CD4-positive, alpha-beta memory T cell (primary cell): ENCODE measurements around the gene SMAP1. TPM values are rescaled to one million over a fixed set of nuclear protein-coding genes. Genes with fewer than 3 reads are reported as not detected.

Experiments
- CTCF ChIA-PET: fragments of 350-600 bp; sonication (Branson Sonifier 250); formaldehyde crosslinking; loops from one replicate; lab custom pipeline; 2021; ENCODE audit warnings: inconsistent platforms; ENCODE audit not compliant: partially characterized antibody; lab: Charles Lee
- POLR2A ChIA-PET: fragments of 350-600 bp; sonication (Branson Sonifier 250); formaldehyde crosslinking; loops from one replicate; lab custom pipeline; 2021; ENCODE audit not compliant: partially characterized antibody; lab: Charles Lee
- DNase-seq, 5 donors: peaks; one replicate each; pipeline versions ENCODE4 v3.0.0 to v3.0.0-alpha.2; 2020 to 2022; ENCODE audit warnings: mixed read lengths in 1 of 5
- H3K27ac ChIP-seq: one replicate; pipeline ENCODE4 v1.7.0; 2013; ENCODE audit warnings: low read depth, low read length
- H3K27me3 ChIP-seq: 2 replicates; pipeline ENCODE4 v1.7.0; 2013; ENCODE audit warnings: mild to moderate bottlenecking, low read length, moderate library complexity; ENCODE audit not compliant: insufficient read depth
- H3K36me3 ChIP-seq: 2 replicates; pipeline ENCODE4 v1.7.0; 2013; ENCODE audit warnings: mild to moderate bottlenecking, low read length, moderate library complexity; ENCODE audit not compliant: insufficient read depth
- H3K4me1 ChIP-seq: 2 replicates; pipeline ENCODE4 v1.7.0; 2013; ENCODE audit warnings: mild to moderate bottlenecking, low read length, moderate library complexity; ENCODE audit not compliant: insufficient read depth
- H3K4me3 ChIP-seq, 2 donors: one replicate each; pipeline ENCODE4 v1.7.0; 2013; ENCODE audit warnings: low read length in 2 of 2, mild to moderate bottlenecking in 1 of 2
- H3K9me3 ChIP-seq, 2 donors: one replicate each; pipeline ENCODE4 v1.7.0; 2013; ENCODE audit warnings: low read length in 2 of 2, control low read depth in 1 of 2; ENCODE audit not compliant: control insufficient read depth in 1 of 2
- H3K27ac Mint-ChIP-seq, 7 donors: one replicate each; pipeline ENCODE4 v1.8.0; 2020 to 2021; ENCODE audit warnings: mixed read lengths in 7 of 7, mild to moderate bottlenecking in 6 of 7, inconsistent platforms in 3 of 7, moderate library complexity in 3 of 7
- H3K27me3 Mint-ChIP-seq, 2 donors: one replicate each; pipeline ENCODE4 v1.8.0; 2020 to 2021; ENCODE audit warnings: mixed read lengths in 2 of 2
- H3K36me3 Mint-ChIP-seq, 2 donors: one replicate each; pipeline ENCODE4 v1.8.0; 2020 to 2021; ENCODE audit warnings: mixed read lengths in 2 of 2, inconsistent platforms in 1 of 2, mild to moderate bottlenecking in 1 of 2
- H3K4me1 Mint-ChIP-seq, 4 donors: one replicate each; pipeline ENCODE4 v1.8.0; 2020 to 2021; ENCODE audit warnings: mixed read lengths in 4 of 4, mild to moderate bottlenecking in 1 of 4
- H3K4me3 Mint-ChIP-seq, 8 donors: one replicate each; pipeline ENCODE4 v1.8.0; 2020 to 2021; ENCODE audit warnings: mixed read lengths in 8 of 8, mild to moderate bottlenecking in 7 of 8, moderate library complexity in 6 of 8, inconsistent platforms in 3 of 8
- H3K9me3 Mint-ChIP-seq, 8 donors: one replicate each; pipeline ENCODE4 v1.8.0; 2020 to 2021; ENCODE audit warnings: mixed read lengths in 8 of 8, mild to moderate bottlenecking in 5 of 8, inconsistent platforms in 3 of 8, moderate library complexity in 1 of 8
- intact Hi-C: fragments of 100-400 bp; cut with micrococcal nuclease; formaldehyde crosslinking; loops from one replicate; pipeline ENCODE4 v1.15.1; 2023
- polyA plus RNA-seq, 2 donors: library from polyadenylated mRNA; unstranded; fragments of 300-500 nt; fragmentation: Illumina TruSeq; gene quantifications; one replicate each; pipeline ENCODE4 v1.2.3, GENCODE V29; 2021
- total RNA-seq, 2 experiments: library from RNA; stranded (reverse); gene quantifications; one replicate each; pipeline ENCODE4 v1.2.3, GENCODE V29; 2021

The SMAP1 gene
- total and polyA plus RNA-seq, 4 experiments from 2014 or later = 25.5 to 38.4 (median 28.3) TPM

DNA sequence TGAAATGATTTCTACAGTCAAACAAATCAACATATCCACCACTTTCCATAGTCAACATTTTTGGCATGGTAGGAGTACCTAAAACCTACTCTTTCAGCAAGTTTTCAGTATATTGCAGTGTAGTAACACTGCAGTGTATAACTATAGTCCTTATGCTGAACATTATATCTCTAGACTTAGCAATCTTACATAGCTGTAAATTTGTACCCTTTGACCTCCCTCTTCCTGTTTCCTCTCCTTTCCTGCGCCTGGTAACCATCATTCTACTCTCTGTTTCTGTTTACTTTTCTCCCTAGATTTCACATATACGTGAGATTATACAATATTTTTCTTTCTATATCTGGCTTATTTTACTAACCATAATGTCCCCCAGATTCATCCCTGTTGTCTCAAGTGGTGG is 40.2 kb downstream of the SMAP1 start:
- Mint-ChIP-seq H3K9me3 (peaks cover 0 to under 1% (median 0%) of the 10 kb centered on the region in 8 donors), H3K27me3 (no peaks in the 10 kb centered on the region), H3K36me3 (peaks cover 0 to 3% of the 10 kb centered on the region in 2 donors), H3K4me3 (peak overlapping the region in 5 of 8 donors; percentile 16 to 57 (median 34)), H3K27ac (peak overlapping the region in 6 of 7 donors; percentile 12 to 80 (median 62)), H3K4me1 (peaks cover 33 to 69% (median 52%) of the 10 kb centered on the region in 4 donors)
- H3K27ac ChIP-seq = no peak overlapping the region
- no peaks in the 10 kb centered on the region for H3K27me3 ChIP-seq
- intact Hi-C loops = no loop called here
- H3K9me3 ChIP-seq = no peaks in the 10 kb centered on the region
- no peak for DNase-seq
- H3K4me1 ChIP-seq = peaks cover 33% of the 10 kb centered on the region
- ChIA-PET POLR2A (no interaction called here), CTCF (interaction anchor here (1.1 to 6.9 kb wide), 13 partner anchors 9 to 399 kb away, joined by 4 to 149 read pairs (median 8); partner anchors contain the start of genes B3GAT2 and FAM135A)
- H3K36me3 ChIP-seq = no peaks in the 10 kb centered on the region
- H3K4me3 ChIP-seq = no peak overlapping the region

DNA sequence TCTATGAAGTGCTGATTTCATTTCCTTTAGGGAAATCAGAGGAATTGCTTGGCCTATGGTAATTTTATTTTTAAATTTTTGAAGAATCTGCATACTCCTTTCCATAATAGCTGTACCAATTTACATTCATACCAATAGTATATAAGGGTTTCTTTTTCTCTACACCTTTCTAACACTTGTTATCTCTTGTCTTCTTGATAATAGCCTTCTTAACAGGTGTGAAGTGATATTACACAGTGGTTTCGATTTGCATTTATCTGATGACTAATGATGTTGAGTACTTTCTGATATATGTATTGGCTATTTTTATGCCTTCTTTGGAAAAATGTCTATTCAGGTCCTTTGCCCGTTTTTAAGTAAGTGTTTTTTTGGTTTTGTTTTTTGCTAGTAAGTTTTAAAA is 40.8 kb downstream of the SMAP1 start:
- peak overlapping the region in 2 of 8 donors; percentile 16 to 17 for H3K4me3 Mint-ChIP-seq
- no peak overlapping the region for H3K4me3 ChIP-seq
- peak overlapping the region in 2 of 7 donors; percentile 36 to 80 for H3K27ac Mint-ChIP-seq
- H3K36me3 ChIP-seq = no peaks in the 10 kb centered on the region
- intact Hi-C loops = no loop called here
- no peak overlapping the region for H3K27ac ChIP-seq
- no peaks in the 10 kb centered on the region for H3K27me3 Mint-ChIP-seq
- CTCF ChIA-PET = interaction anchor here (1.2 to 6.9 kb wide), 8 partner anchors 16 to 248 kb away, joined by 3 to 149 read pairs (median 7); partner anchors contain the start of gene B3GAT2
- H3K9me3 ChIP-seq = no peaks in the 10 kb centered on the region
- H3K36me3 Mint-ChIP-seq = peaks cover 0 to 3% of the 10 kb centered on the region in 2 donors
- DNase-seq = no peak
- peaks cover 35% of the 10 kb centered on the region for H3K4me1 ChIP-seq
- POLR2A ChIA-PET = no interaction called here
- peaks cover 0 to 6% (median 0%) of the 10 kb centered on the region in 8 donors for H3K9me3 Mint-ChIP-seq
- H3K4me1 Mint-ChIP-seq = peaks cover 37 to 73% (median 56%) of the 10 kb centered on the region in 4 donors
- H3K27me3 ChIP-seq = no peaks in the 10 kb centered on the region

DNA sequence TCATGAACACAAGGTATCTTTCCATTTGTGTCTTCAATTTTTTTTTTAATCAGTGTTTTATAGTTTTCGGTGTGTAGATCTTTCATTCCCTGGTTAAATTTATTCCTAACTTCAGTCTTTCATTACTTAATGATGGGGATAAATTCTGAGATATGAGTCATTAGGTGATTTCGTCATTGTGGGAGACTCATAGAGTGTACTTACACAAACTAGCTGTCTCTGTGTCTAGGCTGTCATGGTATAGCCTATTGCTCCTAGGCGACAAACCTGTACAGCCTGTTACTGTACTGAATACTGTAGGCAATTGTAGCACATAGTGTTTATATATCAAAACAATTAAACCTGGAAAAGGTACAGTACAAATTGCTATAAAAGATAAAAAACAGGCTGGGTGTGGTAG is 42.1 kb downstream of the SMAP1 start:
- H3K4me3 Mint-ChIP-seq = no peak overlapping the region
- no peaks in the 10 kb centered on the region for H3K27me3 Mint-ChIP-seq
- intact Hi-C loops = no loop called here
- H3K36me3 Mint-ChIP-seq = peaks cover 5 to 13% of the 10 kb centered on the region in 2 donors
- Histone ChIP-seq H3K9me3 (peaks cover 0 to 3% of the 10 kb centered on the region in 2 donors), H3K27me3 (no peaks in the 10 kb centered on the region), H3K36me3 (no peaks in the 10 kb centered on the region), H3K4me1 (peaks cover 31% of the 10 kb centered on the region), H3K27ac (no peak overlapping the region), H3K4me3 (no peak overlapping the region)
- CTCF ChIA-PET = interaction anchor here (1.0 to 6.9 kb wide), 6 partner anchors 9 to 246 kb away, joined by 3 to 149 read pairs (median 5); partner anchors contain the start of gene B3GAT2
- POLR2A ChIA-PET = no interaction called here
- peaks cover 36 to 69% (median 53%) of the 10 kb centered on the region in 4 donors for H3K4me1 Mint-ChIP-seq
- DNase-seq = no peak
- peaks cover 0 to 20% (median 11%) of the 10 kb centered on the region in 8 donors for H3K9me3 Mint-ChIP-seq
- H3K27ac Mint-ChIP-seq = no peak overlapping the region

DNA sequence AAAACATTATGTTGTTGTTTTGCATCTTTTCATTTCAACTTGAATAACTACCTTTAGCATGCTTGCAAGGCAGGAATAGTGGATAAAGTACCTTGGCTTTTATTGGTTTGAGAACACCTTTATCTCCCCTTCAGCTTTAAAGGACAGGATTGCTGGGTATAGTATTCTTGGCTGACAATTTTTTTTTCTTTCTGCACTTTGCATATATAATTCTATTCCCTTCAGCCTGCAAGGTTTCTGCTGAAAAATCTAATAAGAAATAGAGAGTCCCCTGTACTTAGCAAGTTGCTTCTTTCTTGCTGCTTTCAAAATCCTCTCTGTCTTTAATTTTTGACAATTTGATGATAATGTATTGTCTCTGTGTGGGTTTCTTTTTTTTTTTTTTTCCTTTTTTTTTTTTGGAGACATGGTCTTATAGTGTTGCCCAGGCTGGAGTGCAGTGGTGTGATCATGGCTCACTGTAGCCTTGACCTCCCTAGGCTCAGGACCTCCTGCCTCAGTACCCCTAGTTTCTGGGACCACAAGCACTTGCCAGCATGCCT is 47.1 kb downstream of the SMAP1 start:
- Histone ChIP-seq H3K36me3 (no peaks in the 10 kb centered on the region), H3K4me1 (peaks cover 31% of the 10 kb centered on the region), H3K4me3 (no peak overlapping the region), H3K27ac (no peak overlapping the region), H3K27me3 (no peaks in the 10 kb centered on the region), H3K9me3 (peaks cover 0 to 9% of the 10 kb centered on the region in 2 donors)
- peak overlapping the region in 1 of 8 donors; percentile 10 for H3K4me3 Mint-ChIP-seq
- intact Hi-C loops = no loop called here
- H3K27me3 Mint-ChIP-seq = no peaks in the 10 kb centered on the region
- no peak for DNase-seq
- CTCF ChIA-PET = no interaction called here
- H3K4me1 Mint-ChIP-seq = peaks cover 37 to 59% (median 51%) of the 10 kb centered on the region in 4 donors
- peaks cover 16 to 23% of the 10 kb centered on the region in 2 donors for H3K36me3 Mint-ChIP-seq
- H3K9me3 Mint-ChIP-seq = peaks cover 0 to 36% (median 17%) of the 10 kb centered on the region in 8 donors
- POLR2A ChIA-PET = interaction anchor here (0.6 kb wide), 1 partner anchor 110 kb away, joined by 5 read pairs; no protein-coding TSS in a partner anchor
- H3K27ac Mint-ChIP-seq = no peak overlapping the region

DNA sequence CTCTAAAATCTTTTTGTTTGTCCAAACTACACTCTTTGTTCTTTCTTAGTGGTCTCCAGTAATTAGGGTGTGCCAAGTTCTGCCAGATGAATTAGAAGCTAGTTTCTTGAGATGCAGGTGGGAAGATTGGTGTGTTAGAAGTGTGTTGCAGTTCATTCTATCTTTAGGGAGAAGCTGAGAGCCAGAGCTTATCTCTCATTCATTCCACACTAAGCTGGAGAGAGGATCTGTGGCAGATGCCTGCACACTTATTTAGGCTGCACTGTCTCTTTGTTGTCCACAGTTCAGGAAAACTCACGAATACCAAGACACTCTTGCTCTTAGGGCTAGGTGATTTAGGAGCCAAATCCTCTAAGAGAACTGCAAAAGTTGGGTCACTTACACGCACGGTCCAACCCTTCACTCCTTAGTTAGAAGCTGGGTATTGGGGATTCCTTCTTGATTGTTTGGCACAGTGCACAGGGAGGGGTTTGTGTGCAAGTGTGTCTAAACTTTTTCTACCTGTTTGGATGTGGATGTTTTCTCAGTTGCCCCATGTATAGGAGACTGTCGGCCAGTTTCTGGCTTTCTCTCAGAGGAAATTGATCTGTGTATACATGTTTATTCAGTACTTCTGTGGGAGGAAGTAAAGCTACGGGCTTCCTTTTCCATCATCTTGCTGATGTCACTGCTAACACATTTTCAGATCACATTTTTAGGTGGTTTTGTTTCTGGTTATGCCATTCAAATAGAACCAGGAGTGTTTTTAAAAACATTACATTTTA is 49.5 kb downstream of the SMAP1 start:
- peaks cover 40 to 74% (median 56%) of the 10 kb centered on the region in 4 donors for H3K4me1 Mint-ChIP-seq
- Histone ChIP-seq H3K27me3 (no peaks in the 10 kb centered on the region), H3K27ac (no peak overlapping the region), H3K36me3 (no peaks in the 10 kb centered on the region), H3K4me1 (peaks cover 31% of the 10 kb centered on the region), H3K4me3 (no peak overlapping the region), H3K9me3 (peaks cover 0 to 9% of the 10 kb centered on the region in 2 donors)
- intact Hi-C loops = no loop called here
- peak in 4 of 5 donors; percentile 20 to 50 (median 34) for DNase-seq
- ChIA-PET POLR2A (interaction anchor here (0.6 kb wide), 2 partner anchors 9 to 336 kb away, joined by 3 to 4 read pairs; no protein-coding TSS in a partner anchor), CTCF (interaction anchor here (0.7 to 1.9 kb wide), 7 partner anchors 9 to 238 kb away, joined by 3 to 14 read pairs (median 4); no protein-coding TSS in a partner anchor)
- H3K9me3 Mint-ChIP-seq = peaks cover 0 to 36% (median 17%) of the 10 kb centered on the region in 8 donors
- H3K36me3 Mint-ChIP-seq = peaks cover 16 to 20% of the 10 kb centered on the region in 2 donors
- H3K27ac Mint-ChIP-seq = peak overlapping the region in 6 of 7 donors; percentile 63 to 76 (median 72)
- no peaks in the 10 kb centered on the region for H3K27me3 Mint-ChIP-seq
- peak overlapping the region in 6 of 8 donors; percentile 1 to 62 (median 28) for H3K4me3 Mint-ChIP-seq

DNA sequence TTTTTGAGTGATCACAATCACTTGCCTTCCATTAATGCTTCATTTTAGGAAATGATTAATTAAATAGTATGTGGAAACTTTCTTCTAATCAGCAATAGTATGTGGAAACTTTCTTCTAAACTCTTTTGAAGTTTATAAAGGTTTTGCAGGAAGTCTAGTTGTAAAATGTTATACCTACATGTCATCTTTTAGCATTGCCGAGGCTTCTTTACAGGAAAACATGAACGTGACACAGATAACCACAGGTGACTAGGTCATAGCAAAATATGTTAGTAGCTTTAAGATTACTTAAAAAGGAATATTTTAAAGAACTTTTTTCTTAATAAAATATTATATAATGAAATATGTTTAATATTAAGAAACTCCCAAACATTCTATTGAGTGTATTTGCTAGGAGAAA is 56.8 kb downstream of the SMAP1 start:
- no peaks in the 10 kb centered on the region for H3K9me3 Mint-ChIP-seq
- H3K36me3 Mint-ChIP-seq = peaks cover 3 to 8% of the 10 kb centered on the region in 2 donors
- intact Hi-C loops = no loop called here
- H3K4me3 ChIP-seq = no peak overlapping the region
- peak overlapping the region in 5 of 7 donors; percentile 22 to 62 (median 32) for H3K27ac Mint-ChIP-seq
- CTCF ChIA-PET = interaction anchor here (1.0 to 1.2 kb wide), 2 partner anchors 21 to 159 kb away, joined by 3 read pairs; no protein-coding TSS in a partner anchor
- no peak overlapping the region for H3K27ac ChIP-seq
- POLR2A ChIA-PET = no interaction called here
- H3K27me3 Mint-ChIP-seq = no peaks in the 10 kb centered on the region
- no peaks in the 10 kb centered on the region for H3K9me3 ChIP-seq
- peaks cover 36 to 73% (median 54%) of the 10 kb centered on the region in 4 donors for H3K4me1 Mint-ChIP-seq
- H3K4me3 Mint-ChIP-seq = peak overlapping the region in 6 of 8 donors; percentile 49 to 76 (median 66)
- no peak for DNase-seq
- H3K4me1 ChIP-seq = peaks cover 38% of the 10 kb centered on the region
- no peaks in the 10 kb centered on the region for H3K36me3 ChIP-seq
- H3K27me3 ChIP-seq = no peaks in the 10 kb centered on the region
